Prostate gland (tissue), 2 donors: ENCODE results near the gene TBC1D5.

Experiments used
- CTCF ChIP-seq, 4 experiments: fragments of 200-600 bp in 2 of 4; fragments of 450-650 bp in 2 of 4; sonication (generic) in 2 of 4; IDR thresholded peaks; 1 replicate in 3 of 4; 2 replicates in 1 of 4; pipeline ENCODE4 v1.5.1; 2016 to 2019; ENCODE audit warnings: antibody characterized with exemption in 4 of 4, mild to moderate bottlenecking in 2 of 4, moderate library complexity in 2 of 4
- POLR2AphosphoS5 ChIP-seq: sonication (generic); formaldehyde crosslinking; IDR thresholded peaks from one replicate; pipeline ENCODE4 v1.6.1; 2017; ENCODE audit warnings: antibody characterized with exemption

- TF ChIP-seq CTCF (IDR thresholded peaks at IDR 0.05) (no peak), POLR2AphosphoS5 (no peak)
Measured at GRCh38 chr3:17629400-17629799, 113.0 kb downstream of the TBC1D5 start.
